ENCODE data around the gene WDR72. TPM values are rescaled to one million over a fixed set of nuclear protein-coding genes. Genes with fewer than 3 reads are reported as not detected.
"Not testable (repeated sequence)": the region's sequence is repeated elsewhere in the genome, so short reads cannot be mapped to it uniquely, and the experiment has no call there.

WDR72 gene
- total RNA-seq, 1 donor from 2014 or later = under 0.01 TPM

- DNase-seq (ENCODE audit: low read depth) = no peak
- no peak for FAIRE-seq
- no peak for TF ChIP-seq CTCF (IDR thresholded peaks at IDR 0.05; ENCODE audit: insufficient read depth, low read length, severe bottlenecking)
- Histone ChIP-seq H3K36me3 (ENCODE audit: control insufficient read depth, insufficient read depth, low read length) (no peaks in the 10 kb centered on the region), H3K27me3 (ENCODE audit: control insufficient read depth, insufficient read depth, low read length) (no peaks in the 10 kb centered on the region), H3K4me3 (ENCODE audit: low read depth, low read length) (no peak overlapping the region)
These were observed 64.1 kb downstream of the WDR72 start for GRCh38 chr15:53695365-53695764.

- H3K36me3 ChIP-seq (ENCODE audit: control insufficient read depth, insufficient read depth, low read length) = no peaks in the 10 kb centered on the region
- DNase-seq (ENCODE audit: low read depth) (no peak), FAIRE-seq (no peak)
- H3K4me3 ChIP-seq (ENCODE audit: low read depth, low read length) = no peak overlapping the region
- no peaks in the 10 kb centered on the region for H3K27me3 ChIP-seq (ENCODE audit: control insufficient read depth, insufficient read depth, low read length)
- no peak for TF ChIP-seq CTCF (IDR thresholded peaks at IDR 0.05; ENCODE audit: insufficient read depth, low read length, severe bottlenecking)
These were observed 65.0 kb downstream of the WDR72 start for GRCh38 chr15:53694476-53694874.

- FAIRE-seq (no peak), DNase-seq (ENCODE audit: low read depth) (peak; percentile 26)
- Histone ChIP-seq H3K36me3 (ENCODE audit: control insufficient read depth, insufficient read depth, low read length) (no peaks in the 10 kb centered on the region), H3K27me3 (ENCODE audit: control insufficient read depth, insufficient read depth, low read length) (no peaks in the 10 kb centered on the region), H3K4me3 (ENCODE audit: low read depth, low read length) (no peak overlapping the region)
- TF ChIP-seq CTCF (IDR thresholded peaks at IDR 0.05; ENCODE audit: insufficient read depth, low read length, severe bottlenecking) = no peak
These were observed 65.6 kb downstream of the WDR72 start for GRCh38 chr15:53693729-53694475.

GRCh38 chr15:53684162-53684561 lies 75.3 kb downstream of the WDR72 start:
- H3K27me3 ChIP-seq (ENCODE audit: control insufficient read depth, insufficient read depth, low read length); FAIRE-seq; H3K4me3 ChIP-seq (ENCODE audit: low read depth, low read length); DNase-seq (ENCODE audit: low read depth); H3K36me3 ChIP-seq (ENCODE audit: control insufficient read depth, insufficient read depth, low read length): not testable (repeated sequence)

- no peaks in the 10 kb centered on the region for H3K36me3 ChIP-seq (ENCODE audit: control insufficient read depth, insufficient read depth, low read length)
These were observed 78.4 kb downstream of the WDR72 start for GRCh38 chr15:53681056-53681455.

GRCh38 chr15:53675832-53676231 lies 83.6 kb downstream of the WDR72 start:
- Histone ChIP-seq H3K36me3 (ENCODE audit: control insufficient read depth, insufficient read depth, low read length) (no peaks in the 10 kb centered on the region), H3K4me3 (ENCODE audit: low read depth, low read length) (no peak overlapping the region), H3K27me3 (ENCODE audit: control insufficient read depth, insufficient read depth, low read length) (no peaks in the 10 kb centered on the region)
- DNase-seq (ENCODE audit: low read depth) = no peak
- FAIRE-seq = no peak
- TF ChIP-seq CTCF (IDR thresholded peaks at IDR 0.05; ENCODE audit: insufficient read depth, low read length, severe bottlenecking) = no peak

More at GRCh38 chr15:53681056-53681455, 78.4 kb downstream of the WDR72 start:
- TF ChIP-seq CTCF (IDR thresholded peaks at IDR 0.05; ENCODE audit: insufficient read depth, low read length, severe bottlenecking) = no peak
- FAIRE-seq = no peak
- DNase-seq (ENCODE audit: low read depth) = no peak
- Histone ChIP-seq H3K27me3 (ENCODE audit: control insufficient read depth, insufficient read depth, low read length) (no peaks in the 10 kb centered on the region), H3K4me3 (ENCODE audit: low read depth, low read length) (no peak overlapping the region)
